ENCODE results near the gene SLC4A2.
"Not testable (repeated sequence)": the region's sequence is repeated elsewhere in the genome, so short reads cannot be mapped to it uniquely, and the experiment has no call there.

The SLC4A2 gene

DNA sequence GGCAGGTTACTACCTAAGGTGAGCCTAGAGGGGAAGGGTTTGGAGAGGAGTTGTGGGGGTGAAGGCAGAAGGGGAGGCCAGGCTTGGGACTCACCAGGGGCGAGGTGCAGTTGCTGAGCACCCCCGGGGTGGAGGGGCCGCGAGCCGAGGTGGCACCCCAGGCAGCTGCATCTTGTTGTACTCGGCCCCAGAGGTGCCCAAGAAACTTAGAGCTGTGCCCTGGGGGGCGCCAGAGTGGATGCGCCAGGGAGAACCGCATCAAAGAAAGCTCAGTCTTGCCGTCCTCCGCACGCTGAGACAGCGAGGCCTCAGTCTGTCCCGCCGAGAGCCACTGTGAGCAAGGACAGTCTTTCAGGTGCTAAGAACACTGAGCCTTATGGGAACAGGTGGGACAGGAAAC lies 42.4 kb upstream of the SLC4A2 start:
- Mint-ChIP-seq H3K4me3 (no peak overlapping the region), H3K27ac (no peak overlapping the region), H3K27me3 (peaks cover 94% of the 10 kb centered on the region), H3K36me3 (ENCODE audit: low read depth) (no peaks in the 10 kb centered on the region), H3K9me3 (no peaks in the 10 kb centered on the region), H3K4me1 (ENCODE audit: low read depth) (peaks cover 51% of the 10 kb centered on the region)
- intact Hi-C loops (cut with micrococcal nuclease), result no loop called here

GRCh38 chr7:151017370-151017952 lies 41.9 kb upstream of the SLC4A2 start:
- no peaks in the 10 kb centered on the region for H3K9me3 Mint-ChIP-seq
- H3K4me3 Mint-ChIP-seq, result peak overlapping the region; percentile 65
- H3K4me1 Mint-ChIP-seq (ENCODE audit: low read depth), result peaks cover 46% of the 10 kb centered on the region
- H3K27me3 Mint-ChIP-seq, result peaks cover 89% of the 10 kb centered on the region
- H3K27ac Mint-ChIP-seq, result peak overlapping the region; percentile 50
- H3K36me3 Mint-ChIP-seq (ENCODE audit: low read depth), result no peaks in the 10 kb centered on the region
- intact Hi-C loops (cut with micrococcal nuclease), result no loop called here

DNA sequence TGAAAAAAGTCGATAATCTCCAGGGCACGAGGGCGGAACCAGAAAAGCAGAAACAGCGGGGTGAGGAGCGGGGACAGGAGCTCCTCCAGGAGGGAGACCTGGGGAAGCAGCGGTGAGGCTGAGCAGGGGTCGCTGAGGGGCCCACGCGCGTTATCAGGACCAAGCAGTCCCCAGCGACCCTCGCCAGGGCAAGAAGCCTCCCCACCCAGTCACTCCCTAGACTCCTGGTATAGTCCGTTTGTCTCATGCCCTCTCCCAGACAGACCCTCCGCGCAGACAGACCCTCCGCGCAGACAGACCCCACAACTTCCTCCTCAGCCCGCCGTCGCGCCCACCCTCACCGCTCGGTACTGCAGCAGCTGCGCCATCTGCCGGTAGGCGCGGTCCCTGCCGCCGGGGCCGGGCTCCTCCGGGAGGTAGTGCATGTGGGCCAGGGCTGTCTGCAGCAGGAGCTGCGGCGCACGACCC lies 41.4 kb upstream of the SLC4A2 start:
- Mint-ChIP-seq H3K27ac (peak overlapping the region; percentile 50), H3K36me3 (ENCODE audit: low read depth) (no peaks in the 10 kb centered on the region), H3K4me1 (ENCODE audit: low read depth) (peaks cover 42% of the 10 kb centered on the region)

DNA sequence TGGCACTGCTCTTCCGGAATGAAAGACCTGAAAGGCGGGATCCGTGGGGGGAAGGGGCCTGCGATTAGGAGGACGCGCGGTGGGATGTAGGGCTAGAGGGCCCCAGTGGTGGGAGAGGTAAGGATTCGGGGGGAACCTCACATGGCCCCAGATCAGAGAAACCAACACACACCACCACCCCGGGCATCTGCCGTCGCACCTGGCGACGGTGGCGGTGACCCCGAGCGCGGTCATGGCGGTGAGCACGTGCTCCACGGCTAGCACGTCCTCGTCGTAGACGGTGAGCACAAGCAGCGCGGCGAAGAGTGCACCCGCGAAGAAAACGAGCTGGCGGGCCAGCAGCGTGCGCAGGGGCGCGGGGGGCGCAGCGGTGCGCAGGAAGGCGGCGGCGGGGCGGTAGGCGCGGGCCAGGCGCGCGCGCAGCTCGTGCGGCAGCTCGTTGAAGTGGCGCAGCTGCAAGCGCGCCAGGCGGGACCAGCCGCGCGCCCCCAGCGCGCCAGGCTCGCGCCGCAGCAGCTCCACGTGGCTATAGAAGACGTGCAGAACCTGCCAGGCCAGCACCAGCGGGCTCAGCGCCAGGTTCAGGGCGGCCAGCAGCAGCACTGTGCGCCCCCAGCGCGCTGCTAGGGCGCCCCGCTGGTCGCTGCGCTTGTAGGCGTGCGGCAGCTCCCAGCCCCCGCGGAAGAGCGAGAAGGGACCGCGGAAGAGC lies 40.8 kb upstream of the SLC4A2 start:
- Mint-ChIP-seq H3K36me3 (ENCODE audit: low read depth) (no peaks in the 10 kb centered on the region), H3K4me3 (peak overlapping the region; percentile 65), H3K27me3 (peaks cover 86% of the 10 kb centered on the region), H3K27ac (peak overlapping the region; percentile 50), H3K9me3 (no peaks in the 10 kb centered on the region), H3K4me1 (ENCODE audit: low read depth) (peaks cover 41% of the 10 kb centered on the region)
- intact Hi-C loops (cut with micrococcal nuclease), result no loop called here

More for the DNA sequence above, 41.4 kb upstream of the SLC4A2 start:
- Mint-ChIP-seq H3K9me3 (no peaks in the 10 kb centered on the region), H3K4me3 (peak overlapping the region; percentile 65), H3K27me3 (peaks cover 85% of the 10 kb centered on the region)
- intact Hi-C loops (cut with micrococcal nuclease), result no loop called here

DNA sequence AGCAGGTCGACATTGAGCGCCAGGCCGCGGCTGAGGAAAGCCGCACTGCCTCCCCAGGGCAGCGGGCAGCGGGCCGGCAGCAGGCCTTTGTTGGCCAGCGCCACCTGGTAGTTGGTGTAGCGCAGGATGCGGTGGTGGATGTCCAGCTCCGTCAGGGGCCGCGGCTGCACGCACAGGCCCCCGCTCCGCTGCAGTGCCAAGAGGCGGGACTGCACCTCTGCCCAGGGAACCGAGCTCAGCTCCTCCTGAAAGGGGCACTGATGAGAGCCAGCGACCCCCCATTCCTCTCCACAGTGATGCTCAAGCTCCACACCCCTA lies 40.3 kb upstream of the SLC4A2 start:
- H3K4me1 Mint-ChIP-seq (ENCODE audit: low read depth), result peaks cover 36% of the 10 kb centered on the region

GRCh38 chr7:151020231-151020630 lies 39.2 kb upstream of the SLC4A2 start:
- no peak overlapping the region for H3K27ac Mint-ChIP-seq
- peaks cover 81% of the 10 kb centered on the region for H3K27me3 Mint-ChIP-seq
- no peak overlapping the region for H3K4me3 Mint-ChIP-seq
- intact Hi-C loops (cut with micrococcal nuclease), result no loop called here
- H3K36me3 Mint-ChIP-seq (ENCODE audit: low read depth), result no peaks in the 10 kb centered on the region
- H3K9me3 Mint-ChIP-seq, result no peaks in the 10 kb centered on the region
- peaks cover 27% of the 10 kb centered on the region for H3K4me1 Mint-ChIP-seq (ENCODE audit: low read depth)

More for the DNA sequence above, 40.3 kb upstream of the SLC4A2 start:
- Mint-ChIP-seq H3K27ac (no peak overlapping the region), H3K27me3 (peaks cover 85% of the 10 kb centered on the region), H3K36me3 (ENCODE audit: low read depth) (no peaks in the 10 kb centered on the region), H3K4me3 (no peak overlapping the region), H3K9me3 (no peaks in the 10 kb centered on the region)
- intact Hi-C loops (cut with micrococcal nuclease), result no loop called here

DNA sequence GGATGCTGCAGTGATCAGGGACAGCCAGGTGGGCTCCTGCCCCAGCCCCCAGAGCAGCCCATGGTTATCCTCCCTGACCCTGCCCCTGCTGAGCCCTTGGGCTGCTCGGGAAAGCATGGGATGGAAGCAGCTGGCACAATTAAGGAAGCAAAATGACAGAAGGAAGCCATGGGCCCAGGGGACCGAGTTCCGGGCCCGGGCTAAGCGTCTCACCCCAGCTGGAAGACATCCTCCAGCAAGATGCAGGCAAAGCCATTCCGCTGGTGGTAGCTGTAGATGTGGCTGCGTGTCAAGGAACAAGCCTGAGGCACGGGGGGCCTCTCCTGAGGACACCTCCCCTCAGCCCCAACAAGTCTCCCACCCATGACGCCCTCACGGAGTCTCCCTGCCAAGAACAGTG lies 36.2 kb upstream of the SLC4A2 start:
- peaks cover 68% of the 10 kb centered on the region for H3K27me3 Mint-ChIP-seq
- no peak overlapping the region for H3K27ac Mint-ChIP-seq
- no peaks in the 10 kb centered on the region for H3K36me3 Mint-ChIP-seq (ENCODE audit: low read depth)
- no peak overlapping the region for H3K4me3 Mint-ChIP-seq
- peaks cover 25% of the 10 kb centered on the region for H3K4me1 Mint-ChIP-seq (ENCODE audit: low read depth)
- no peaks in the 10 kb centered on the region for H3K9me3 Mint-ChIP-seq
- intact Hi-C loops (cut with micrococcal nuclease), result no loop called here

GRCh38 chr7:151024435-151025056 lies 34.8 kb upstream of the SLC4A2 start, which contains the start of gene ATG9B:
Gene ATG9B (minus strand): TSS chr7:151024494. CDS start chr7:151024423, 71 bp downstream.
- intact Hi-C loops (cut with micrococcal nuclease), result no loop called here
- H3K27me3 Mint-ChIP-seq, result peaks cover 55% of the 10 kb centered on the region
- H3K4me3 Mint-ChIP-seq, result no peak within 1 kb of the TSS
- no peak within 1 kb of the TSS for H3K27ac Mint-ChIP-seq
- peaks cover 22% of the 10 kb centered on the region for H3K4me1 Mint-ChIP-seq (ENCODE audit: low read depth)
- H3K36me3 Mint-ChIP-seq (ENCODE audit: low read depth), result no peaks in the 10 kb centered on the region
- no peaks in the 10 kb centered on the region for H3K9me3 Mint-ChIP-seq

- Mint-ChIP-seq H3K4me3 (no peak overlapping the region), H3K36me3 (ENCODE audit: low read depth) (peaks cover 2% of the 10 kb centered on the region), H3K4me1 (ENCODE audit: low read depth) (peaks cover 29% of the 10 kb centered on the region), H3K27ac (peak overlapping the region; percentile 91), H3K27me3 (peaks cover 40% of the 10 kb centered on the region), H3K9me3 (no peaks in the 10 kb centered on the region)
- intact Hi-C loops (cut with micrococcal nuclease), result no loop called here
Observed at GRCh38 chr7:151025924-151026671, 33.3 kb upstream of the SLC4A2 start.

DNA sequence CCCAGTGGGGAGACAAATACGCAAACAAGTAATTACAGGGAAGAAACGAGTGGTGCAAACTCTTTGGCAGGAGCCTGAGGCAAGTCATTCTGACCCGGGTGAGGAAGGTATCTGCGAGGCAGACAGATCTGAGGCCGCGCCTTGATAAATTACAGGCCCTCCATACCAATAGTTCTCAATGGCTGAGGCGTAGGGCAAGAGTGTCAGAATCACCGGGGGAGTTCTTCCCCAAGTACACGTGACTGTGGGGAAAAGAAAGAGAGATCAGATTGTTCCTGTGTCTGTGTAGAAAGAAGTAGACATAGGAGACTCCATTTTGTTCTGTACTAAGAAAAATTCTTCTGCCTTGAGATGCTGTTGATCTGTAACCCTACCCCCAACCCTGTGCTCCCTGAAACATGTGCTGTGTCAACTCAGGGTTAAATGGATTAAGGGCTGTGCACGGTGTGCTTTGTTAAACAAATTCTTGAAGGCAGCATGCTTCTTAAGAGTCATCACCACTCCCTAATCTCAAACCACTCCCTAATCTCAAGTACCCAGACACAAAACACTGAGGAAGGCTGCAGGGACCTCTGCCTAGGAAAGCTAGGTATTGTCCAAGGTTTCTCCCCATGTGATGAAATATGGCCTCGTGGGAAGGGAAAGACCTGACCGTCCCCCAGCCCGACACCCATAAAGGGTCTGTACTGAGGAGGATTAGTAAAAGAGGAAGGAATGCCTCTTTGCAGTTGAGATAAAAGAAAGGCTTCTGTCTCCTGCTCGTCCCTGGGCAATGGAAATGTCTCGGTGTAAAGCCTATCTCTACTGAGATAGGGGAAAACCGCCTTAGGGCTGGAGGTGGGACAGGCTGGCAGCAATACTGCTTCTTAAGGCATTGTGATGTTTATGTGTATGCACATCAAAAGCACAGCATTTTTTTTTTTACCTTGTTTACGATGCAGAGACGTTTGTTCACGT lies 32.3 kb upstream of the SLC4A2 start:
- H3K9me3 Mint-ChIP-seq; intact Hi-C loops (cut with micrococcal nuclease): not testable (repeated sequence)
- Mint-ChIP-seq H3K27me3 (peaks cover 32% of the 10 kb centered on the region), H3K4me3 (peak overlapping the region; percentile 93), H3K36me3 (ENCODE audit: low read depth) (peaks cover 12% of the 10 kb centered on the region), H3K4me1 (ENCODE audit: low read depth) (peaks cover 36% of the 10 kb centered on the region), H3K27ac (peak overlapping the region; percentile 91)

- H3K36me3 Mint-ChIP-seq (ENCODE audit: low read depth), result peaks cover 15% of the 10 kb centered on the region
- H3K4me3 Mint-ChIP-seq, result peak overlapping the region; percentile 93
- H3K27ac Mint-ChIP-seq, result peak overlapping the region; percentile 91
- not testable (repeated sequence) for H3K9me3 Mint-ChIP-seq
- intact Hi-C loops (cut with micrococcal nuclease), result loop anchor here (1.0 to 2.0 kb wide), 3 partner anchors 31 to 61 kb away; partner anchors contain the start of gene TMUB1
- peaks cover 41% of the 10 kb centered on the region for H3K4me1 Mint-ChIP-seq (ENCODE audit: low read depth)
- H3K27me3 Mint-ChIP-seq, result peaks cover 32% of the 10 kb centered on the region
Observed at GRCh38 chr7:151027728-151028130, 31.7 kb upstream of the SLC4A2 start.

GRCh38 chr7:151028131-151028947 lies 31.1 kb upstream of the SLC4A2 start, which contains the start of gene ABCB8:
Gene ABCB8 (plus strand): TSS chr7:151028450. CDS start chr7:151028516, 66 bp downstream.
- Mint-ChIP-seq H3K36me3 (ENCODE audit: low read depth) (peaks cover 15% of the 10 kb centered on the region), H3K4me3 (peak within 1 kb of the TSS; percentile 93), H3K27me3 (peaks cover 27% of the 10 kb centered on the region), H3K27ac (peak within 1 kb of the TSS; percentile 91), H3K9me3 (no peaks in the 10 kb centered on the region), H3K4me1 (ENCODE audit: low read depth) (peaks cover 47% of the 10 kb centered on the region)
- intact Hi-C loops (cut with micrococcal nuclease), result loop anchor here (1.0 to 2.0 kb wide), 3 partner anchors 30 to 60 kb away; partner anchors contain the start of gene TMUB1
